IPS-NIHi7 (cell line): ENCODE data around the gene BCLAF1.
A peak's percentile ranks its signal among the peaks of the same experiment; 100 is the strongest.
"Not testable (repeated sequence)": the region's sequence is repeated elsewhere in the genome, so short reads cannot be mapped to it uniquely, and the experiment has no call there.

Experiments used
- DNase-seq: peaks from one replicate; pipeline ENCODE4 v3.0.0; 2012; ENCODE audit warnings: mixed read lengths; ENCODE audit errors: extremely low spot score

The BCLAF1 gene

GRCh38 chr6:136244061-136244616 is 45.5 kb downstream of the BCLAF1 start:
- DNase-seq: no peak

- no peak for DNase-seq
Measured at GRCh38 chr6:136236466-136237293, 53.0 kb downstream of the BCLAF1 start.

DNA sequence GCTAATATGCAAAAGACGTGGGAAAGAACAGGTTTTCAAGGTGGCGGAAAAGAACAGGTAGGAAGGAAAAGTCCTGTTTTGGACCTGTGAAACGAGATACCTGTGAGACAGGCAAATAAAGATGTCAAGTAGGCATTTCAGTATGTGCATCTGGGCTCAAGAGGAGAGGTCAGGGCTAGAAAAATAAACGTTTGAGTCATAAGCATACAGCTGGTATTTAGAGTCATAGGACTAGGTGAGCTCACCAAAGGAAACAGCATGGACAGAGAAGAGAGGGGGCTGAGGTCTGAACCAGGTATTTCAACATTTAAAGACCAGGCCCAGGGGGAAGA is 54.4 kb downstream of the BCLAF1 start:
- DNase-seq: no peak

- no peak for DNase-seq
Measured at GRCh38 chr6:136232701-136233100, 56.9 kb downstream of the BCLAF1 start.

GRCh38 chr6:136230219-136230853 is 59.3 kb downstream of the BCLAF1 start:
- DNase-seq: no peak

DNA sequence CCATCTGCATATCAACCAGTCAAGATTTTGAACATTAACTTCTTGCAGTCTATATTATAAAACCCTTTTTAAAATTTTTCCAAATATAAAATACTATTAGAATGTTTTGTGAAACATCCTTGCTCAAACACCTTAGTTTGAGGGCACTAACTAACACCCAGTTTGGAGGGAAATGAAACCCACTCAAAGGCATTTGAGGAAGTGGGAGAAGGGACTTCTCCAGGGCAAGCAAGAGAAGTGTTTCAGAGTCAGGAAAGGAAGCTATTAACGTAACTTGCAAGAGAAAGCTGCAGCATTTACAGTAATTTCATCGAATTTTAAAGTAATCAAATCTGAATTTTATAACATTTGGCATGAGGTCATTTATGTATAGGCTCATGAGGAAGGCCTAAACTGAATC is 60.8 kb downstream of the BCLAF1 start:
- DNase-seq: no peak

GRCh38 chr6:136226674-136227377 is 62.8 kb downstream of the BCLAF1 start:
- DNase-seq: no peak

GRCh38 chr6:136226027-136226673 is 63.5 kb downstream of the BCLAF1 start:
- peak; percentile 69 for DNase-seq

DNA sequence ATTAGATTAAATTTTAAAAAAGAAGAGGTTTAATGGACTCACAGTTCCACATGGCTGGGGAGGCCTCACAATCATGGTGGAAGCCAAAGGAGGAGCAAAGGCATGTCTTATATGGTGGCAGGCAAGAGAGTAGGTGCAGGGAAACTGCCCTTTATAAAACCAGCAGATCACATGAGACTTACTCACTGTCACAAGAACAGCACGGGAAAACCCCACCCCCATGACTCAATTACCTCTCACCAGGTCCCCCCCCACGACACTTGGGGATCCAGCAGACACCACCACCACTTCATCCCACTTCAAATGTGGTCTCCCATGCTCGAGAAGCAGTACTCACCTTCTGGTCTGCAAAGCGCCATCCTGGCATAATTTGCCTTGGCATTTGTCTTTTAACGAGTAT is 64.2 kb downstream of the BCLAF1 start:
- DNase-seq: no peak

- DNase-seq: not testable (repeated sequence)
Measured at GRCh38 chr6:136224974-136225373, 64.7 kb downstream of the BCLAF1 start.

GRCh38 chr6:136216503-136217401 is 72.9 kb downstream of the BCLAF1 start:
- no peak for DNase-seq

DNA sequence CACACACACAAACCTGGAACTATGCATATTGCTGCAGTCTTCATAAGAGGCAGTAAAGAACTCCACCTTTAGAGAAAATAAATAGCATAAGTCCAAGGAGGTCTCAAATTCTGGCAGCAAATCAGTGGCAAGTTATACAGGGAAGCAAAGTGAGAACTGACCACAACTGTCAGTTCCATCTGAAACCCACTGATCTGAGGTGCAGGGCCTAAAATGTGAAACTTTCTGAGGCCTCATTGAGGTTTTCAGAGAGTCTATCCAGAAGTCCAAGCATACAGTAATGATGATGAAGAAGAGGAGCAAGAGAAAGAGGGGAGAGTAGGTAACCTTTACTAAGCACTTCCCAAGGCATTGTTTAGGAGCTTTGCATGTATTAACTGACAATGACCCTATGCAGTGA is 75.8 kb downstream of the BCLAF1 start:
- DNase-seq: no peak

GRCh38 chr6:136213012-136213539 is 76.6 kb downstream of the BCLAF1 start:
- DNase-seq: no peak

DNA sequence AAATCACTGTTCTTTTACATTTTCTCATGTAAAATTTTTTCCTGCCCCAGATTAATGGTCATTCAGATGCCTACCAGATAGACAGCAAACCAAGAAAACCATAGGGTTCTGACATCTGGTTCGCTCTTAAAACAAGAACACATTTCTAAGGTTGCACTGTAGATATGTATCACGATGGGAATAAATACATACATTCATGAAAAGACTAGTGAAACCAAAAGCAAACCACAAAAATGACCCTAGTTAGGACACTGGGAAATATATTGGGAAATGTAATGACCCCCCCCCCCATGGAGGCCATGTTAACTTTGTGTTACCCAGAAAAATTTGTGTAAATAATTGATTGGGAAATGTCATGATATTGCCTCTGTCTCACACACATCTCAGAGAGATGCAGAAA is 77.0 kb downstream of the BCLAF1 start:
- no peak for DNase-seq

- DNase-seq: no peak
Measured at GRCh38 chr6:136210398-136211165, 79.1 kb downstream of the BCLAF1 start.

GRCh38 chr6:136209496-136209895 is 80.2 kb downstream of the BCLAF1 start:
- DNase-seq: no peak

DNA sequence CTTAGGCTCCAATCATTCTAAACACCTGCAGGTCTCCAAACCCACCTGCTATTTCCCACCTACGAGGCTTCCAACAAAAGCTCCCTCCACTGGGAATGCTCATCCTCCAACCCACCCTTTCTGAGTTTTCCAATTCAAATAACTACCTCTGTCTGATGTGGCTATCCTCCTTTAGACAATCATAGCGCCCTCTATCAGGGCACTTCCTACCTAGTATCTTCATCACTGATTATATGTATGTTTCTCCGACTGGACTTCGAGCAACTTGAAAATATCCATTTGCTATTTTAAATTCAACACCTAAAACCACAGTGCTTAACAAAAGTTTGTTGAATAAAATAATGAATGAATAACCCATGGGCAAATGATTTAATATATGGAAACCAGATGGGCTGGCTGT is 80.9 kb downstream of the BCLAF1 start:
- DNase-seq: no peak
